ENCODE data around the gene RASGEF1C.

RASGEF1C gene

GRCh38 chr5:180079702-180080466 is 129.1 kb downstream of the RASGEF1C start:
- no peak for DNase-seq

- DNase-seq, result no peak
Observed at GRCh38 chr5:180078348-180078747, 130.7 kb downstream of the RASGEF1C start.

GRCh38 chr5:180077594-180078284 is 131.3 kb downstream of the RASGEF1C start:
- no peak for DNase-seq

- no peak for DNase-seq
Observed at GRCh38 chr5:180075703-180076102, 133.3 kb downstream of the RASGEF1C start.

- DNase-seq, result no peak
Observed at GRCh38 chr5:180074462-180074861, 134.5 kb downstream of the RASGEF1C start.

- DNase-seq, result no peak
Observed at GRCh38 chr5:180072556-180072955, 136.5 kb downstream of the RASGEF1C start.

- no peak for DNase-seq
Observed at GRCh38 chr5:180072256-180072548, 136.8 kb downstream of the RASGEF1C start.

GRCh38 chr5:180071531-180072255 is 137.3 kb downstream of the RASGEF1C start, which contains the start of gene RNF130:
Gene RNF130 (minus strand): TSS chr5:180071759. CDS start chr5:180071702, 57 bp downstream.
- DNase-seq, result peak; percentile 85

GRCh38 chr5:180070756-180071530 is 138.1 kb downstream of the RASGEF1C start:
- no peak for DNase-seq

- no peak for DNase-seq
Observed at GRCh38 chr5:180069589-180070247, 139.3 kb downstream of the RASGEF1C start.

GRCh38 chr5:180068519-180069090 is 140.4 kb downstream of the RASGEF1C start:
- DNase-seq, result no peak

- no peak for DNase-seq
Observed at GRCh38 chr5:180067986-180068385, 141.0 kb downstream of the RASGEF1C start.

- DNase-seq, result no peak
Observed at GRCh38 chr5:180060192-180060591, 148.8 kb downstream of the RASGEF1C start.

- DNase-seq, result no peak
Observed at GRCh38 chr5:180059326-180059725, 149.7 kb downstream of the RASGEF1C start.

- no peak for DNase-seq
Observed at GRCh38 chr5:180056153-180056552, 152.9 kb downstream of the RASGEF1C start.

GRCh38 chr5:180054226-180054625 is 154.8 kb downstream of the RASGEF1C start:
- DNase-seq, result no peak

- no peak for DNase-seq
Observed at GRCh38 chr5:180053061-180053602, 155.9 kb downstream of the RASGEF1C start.

GRCh38 chr5:180052211-180052818 is 156.7 kb downstream of the RASGEF1C start:
- no peak for DNase-seq
